K562 (cell line): Measurements from ENCODE around the gene RHOB. TPM values are rescaled to one million over a fixed set of nuclear protein-coding genes. Genes with fewer than 3 reads are reported as not detected.

ENCODE experiments used
- BCOR ChIP-seq: fragments of 450-650 bp; IDR thresholded peaks from 2 replicates; pipeline ENCODE4 v1.6.1; 2016
- MEIS2 ChIP-seq: fragments of 450-650 bp; IDR thresholded peaks from 2 replicates; pipeline ENCODE4 v1.6.1; 2014; ENCODE audit warnings: mild to moderate bottlenecking; ENCODE audit not compliant: partially characterized antibody
- MXI1 ChIP-seq: IDR thresholded peaks from 2 replicates; pipeline ENCODE4 v1.6.1; 2011; ENCODE audit warnings: low read depth, mild to moderate bottlenecking, improper control_type of control experiment, low read length
- NR2C2 ChIP-seq, 2 experiments: fragments of 200-800 bp in 1 of 2; sonication (Bioruptor generic) in 1 of 2; sonication (generic) in 1 of 2; formaldehyde crosslinking in 1 of 2; IDR thresholded peaks; 2 replicates each; pipeline versions ENCODE4 v1.6.1 to v1.8.0; 2016 to 2022; ENCODE audit warnings: mild to moderate bottlenecking in 1 of 2, missing compliant biosample characterization in 1 of 2, missing genetic modification characterization in 1 of 2, missing genetic modification reagents in 1 of 2
- RAD21 ChIP-seq, 2 experiments: fragments of 250-450 bp in 1 of 2; fragments of 450-650 bp in 1 of 2; sonication (Bioruptor Pico) in 1 of 2; formaldehyde crosslinking in 1 of 2; IDR thresholded peaks in 1 of 2; conservative IDR thresholded peaks in 1 of 2; 2 replicates each; pipeline versions ENCODE4 v1.4.0 to v1.8.0; 2020 to 2022; ENCODE audit warnings: mild to moderate bottlenecking in 2 of 2, moderate library complexity in 1 of 2
- SMC3 ChIP-seq: conservative IDR thresholded peaks from 2 replicates; pipeline ENCODE4 v1.6.1; 2011; ENCODE audit warnings: low read depth, low read length, improper control_type of control experiment; ENCODE audit not compliant: insufficient read depth
- ZNF384 ChIP-seq: IDR thresholded peaks from 2 replicates; pipeline ENCODE4 v1.6.1; 2012; ENCODE audit warnings: low read depth, low read length, improper control_type of control experiment
- polyA plus RNA-seq, 8 experiments: library from polyadenylated mRNA; depleted of rRNA in 4 of 8; stranded (reverse) in 5 of 8; unstranded in 3 of 8; fragments of >200 nt; fragmentation: Nextera tagmentation in 2 of 8; fragmentation: Illumina TruSeq in 1 of 8; extraction: Ambion mirVana in 2 of 8; extraction: Trizol in 1 of 8; gene quantifications; 2 replicates each; pipeline versions ENCODE4 v1.2.1 to v1.2.3, GENCODE V29; 2011 to 2014; ENCODE audit warnings: inconsistent platforms in 1 of 8, missing spikeins in 1 of 8
- total RNA-seq, 7 experiments: library from RNA; depleted of rRNA in 6 of 7; stranded (reverse); fragments of >200 nt in 6 of 7; fragmentation: Illumina TruSeq in 2 of 7; extraction: Trizol in 2 of 7; gene quantifications; 2 replicates each; pipeline versions ENCODE4 v1.2.1 to v1.2.3, GENCODE V29; 2011 to 2021; ENCODE audit warnings: low replicate concordance in 1 of 7
- TF ChIP-seq, protein P1 (sequence below): sonication (generic); formaldehyde crosslinking; IDR thresholded peaks from 2 replicates; pipeline ENCODE4 v1.8.1; 2023; ENCODE audit warnings: mild to moderate bottlenecking, missing genetic modification reagents
- TF ChIP-seq, protein P2 (sequence below), 2 experiments: fragments of 450-650 bp; formaldehyde crosslinking in 1 of 2; IDR thresholded peaks; 2 replicates each; pipeline versions ENCODE4 v1.4.0 to v1.6.1; 2014 to 2020; ENCODE audit warnings: mild to moderate bottlenecking in 2 of 2, borderline replicate concordance in 1 of 2, low read depth in 1 of 2
- TF ChIP-seq, protein P3 (sequence below), 3 experiments: IDR thresholded peaks in 2 of 3; conservative IDR thresholded peaks in 1 of 3; 2 replicates each; pipeline ENCODE4 v1.5.1; 2011 to 2012; ENCODE audit warnings: low read length in 3 of 3, mild to moderate bottlenecking in 3 of 3, control low read depth in 2 of 3, improper control_type of control experiment in 1 of 3, inconsistent platforms in 1 of 3, low read depth in 1 of 3, mixed read lengths in 1 of 3, moderate library complexity in 1 of 3; ENCODE audit not compliant: insufficient read depth in 2 of 3

RHOB gene
- total and polyA plus RNA-seq, 9 of the 15 experiments (the other 6 are each of a cell fraction or from before 2014, with no cell fraction given), result 0.07 to 4.8 (median 1.1) TPM

DNA sequence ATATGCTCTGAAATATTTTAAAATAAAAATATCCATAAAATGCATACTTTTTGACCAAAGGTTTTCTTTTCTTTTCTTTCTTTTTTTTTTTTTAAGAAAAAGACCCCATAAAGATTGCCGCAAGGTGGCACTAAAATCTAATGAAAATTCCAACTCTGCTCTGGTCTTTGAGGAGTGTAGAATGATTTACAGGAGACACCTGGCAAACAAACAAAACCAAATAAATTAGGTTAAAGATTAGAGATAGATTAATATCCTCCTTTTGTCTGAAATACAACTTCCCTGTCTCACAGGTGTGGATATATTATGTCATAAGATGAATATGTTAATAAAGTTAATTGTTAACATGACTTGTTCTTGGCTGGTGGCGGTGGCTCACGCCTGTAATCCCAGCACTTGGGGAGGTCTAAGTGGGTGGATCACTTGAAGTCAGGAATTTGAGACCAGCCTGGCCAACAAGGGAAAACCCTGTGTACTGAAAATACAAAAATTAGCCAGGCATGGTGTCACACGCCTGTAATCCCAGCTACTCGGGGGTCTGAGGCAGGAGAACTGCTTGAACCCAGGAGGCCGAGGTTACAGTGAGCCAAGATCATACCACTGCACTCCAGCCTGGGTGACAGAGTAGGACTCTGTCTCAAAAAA lies 3.5 kb upstream of the RHOB start (continued):
- TF ChIP-seq BCOR (no peak), ZNF384 (peak; percentile 93), SMC3 (peak; percentile 48; the same call in 1 of the 2 replicates), NR2C2 (CRISPR knock-in tag; IDR thresholded peaks at IDR 0.05) (no peak), NR2C2 (tag; IDR thresholded peaks at IDR 0.05) (no peak), MXI1 (no peak), MEIS2 (peak; percentile 92), RAD21 (CRISPR knock-in tag; conservative IDR thresholded peaks at IDR 0.05 in 1 of 2, IDR thresholded peaks at IDR 0.05 in 1 of 2) (peak; percentile 77 to 80)
- TF ChIP-seq, protein P1, sequence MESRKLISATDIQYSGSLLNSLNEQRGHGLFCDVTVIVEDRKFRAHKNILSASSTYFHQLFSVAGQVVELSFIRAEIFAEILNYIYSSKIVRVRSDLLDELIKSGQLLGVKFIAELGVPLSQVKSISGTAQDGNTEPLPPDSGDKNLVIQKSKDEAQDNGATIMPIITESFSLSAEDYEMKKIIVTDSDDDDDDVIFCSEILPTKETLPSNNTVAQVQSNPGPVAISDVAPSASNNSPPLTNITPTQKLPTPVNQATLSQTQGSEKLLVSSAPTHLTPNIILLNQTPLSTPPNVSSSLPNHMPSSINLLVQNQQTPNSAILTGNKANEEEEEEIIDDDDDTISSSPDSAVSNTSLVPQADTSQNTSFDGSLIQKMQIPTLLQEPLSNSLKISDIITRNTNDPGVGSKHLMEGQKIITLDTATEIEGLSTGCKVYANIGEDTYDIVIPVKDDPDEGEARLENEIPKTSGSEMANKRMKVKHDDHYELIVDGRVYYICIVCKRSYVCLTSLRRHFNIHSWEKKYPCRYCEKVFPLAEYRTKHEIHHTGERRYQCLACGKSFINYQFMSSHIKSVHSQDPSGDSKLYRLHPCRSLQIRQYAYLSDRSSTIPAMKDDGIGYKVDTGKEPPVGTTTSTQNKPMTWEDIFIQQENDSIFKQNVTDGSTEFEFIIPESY (CRISPR knock-in tag), result peak; percentile 86
- TF ChIP-seq, protein P2, sequence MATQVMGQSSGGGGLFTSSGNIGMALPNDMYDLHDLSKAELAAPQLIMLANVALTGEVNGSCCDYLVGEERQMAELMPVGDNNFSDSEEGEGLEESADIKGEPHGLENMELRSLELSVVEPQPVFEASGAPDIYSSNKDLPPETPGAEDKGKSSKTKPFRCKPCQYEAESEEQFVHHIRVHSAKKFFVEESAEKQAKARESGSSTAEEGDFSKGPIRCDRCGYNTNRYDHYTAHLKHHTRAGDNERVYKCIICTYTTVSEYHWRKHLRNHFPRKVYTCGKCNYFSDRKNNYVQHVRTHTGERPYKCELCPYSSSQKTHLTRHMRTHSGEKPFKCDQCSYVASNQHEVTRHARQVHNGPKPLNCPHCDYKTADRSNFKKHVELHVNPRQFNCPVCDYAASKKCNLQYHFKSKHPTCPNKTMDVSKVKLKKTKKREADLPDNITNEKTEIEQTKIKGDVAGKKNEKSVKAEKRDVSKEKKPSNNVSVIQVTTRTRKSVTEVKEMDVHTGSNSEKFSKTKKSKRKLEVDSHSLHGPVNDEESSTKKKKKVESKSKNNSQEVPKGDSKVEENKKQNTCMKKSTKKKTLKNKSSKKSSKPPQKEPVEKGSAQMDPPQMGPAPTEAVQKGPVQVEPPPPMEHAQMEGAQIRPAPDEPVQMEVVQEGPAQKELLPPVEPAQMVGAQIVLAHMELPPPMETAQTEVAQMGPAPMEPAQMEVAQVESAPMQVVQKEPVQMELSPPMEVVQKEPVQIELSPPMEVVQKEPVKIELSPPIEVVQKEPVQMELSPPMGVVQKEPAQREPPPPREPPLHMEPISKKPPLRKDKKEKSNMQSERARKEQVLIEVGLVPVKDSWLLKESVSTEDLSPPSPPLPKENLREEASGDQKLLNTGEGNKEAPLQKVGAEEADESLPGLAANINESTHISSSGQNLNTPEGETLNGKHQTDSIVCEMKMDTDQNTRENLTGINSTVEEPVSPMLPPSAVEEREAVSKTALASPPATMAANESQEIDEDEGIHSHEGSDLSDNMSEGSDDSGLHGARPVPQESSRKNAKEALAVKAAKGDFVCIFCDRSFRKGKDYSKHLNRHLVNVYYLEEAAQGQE (IDR thresholded peaks at IDR 0.05; ENCODE audit: borderline replicate concordance), result peak; percentile 78
- TF ChIP-seq, protein P2 (CRISPR knock-in tag; IDR thresholded peaks at IDR 0.05; ENCODE audit: low read depth), result no peak
- TF ChIP-seq, protein P3, sequence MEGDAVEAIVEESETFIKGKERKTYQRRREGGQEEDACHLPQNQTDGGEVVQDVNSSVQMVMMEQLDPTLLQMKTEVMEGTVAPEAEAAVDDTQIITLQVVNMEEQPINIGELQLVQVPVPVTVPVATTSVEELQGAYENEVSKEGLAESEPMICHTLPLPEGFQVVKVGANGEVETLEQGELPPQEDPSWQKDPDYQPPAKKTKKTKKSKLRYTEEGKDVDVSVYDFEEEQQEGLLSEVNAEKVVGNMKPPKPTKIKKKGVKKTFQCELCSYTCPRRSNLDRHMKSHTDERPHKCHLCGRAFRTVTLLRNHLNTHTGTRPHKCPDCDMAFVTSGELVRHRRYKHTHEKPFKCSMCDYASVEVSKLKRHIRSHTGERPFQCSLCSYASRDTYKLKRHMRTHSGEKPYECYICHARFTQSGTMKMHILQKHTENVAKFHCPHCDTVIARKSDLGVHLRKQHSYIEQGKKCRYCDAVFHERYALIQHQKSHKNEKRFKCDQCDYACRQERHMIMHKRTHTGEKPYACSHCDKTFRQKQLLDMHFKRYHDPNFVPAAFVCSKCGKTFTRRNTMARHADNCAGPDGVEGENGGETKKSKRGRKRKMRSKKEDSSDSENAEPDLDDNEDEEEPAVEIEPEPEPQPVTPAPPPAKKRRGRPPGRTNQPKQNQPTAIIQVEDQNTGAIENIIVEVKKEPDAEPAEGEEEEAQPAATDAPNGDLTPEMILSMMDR (IDR thresholded peaks at IDR 0.05 in 2 of 3, conservative IDR thresholded peaks at IDR 0.05 in 1 of 3; ENCODE audit: insufficient read depth in 2 of 3, low read depth in 1 of 3, low read length in 3 of 3), result peak; percentile 27 to 72 (median 48); a peak in 3 of 6 replicates
